Ureter (tissue), 1 donor: ENCODE results near the gene KCNMB3. TPM values are rescaled to one million over a fixed set of nuclear protein-coding genes. Genes with fewer than 3 reads are reported as not detected.

Experiments used
- DNase-seq: peaks from one replicate; pipeline ENCODE4 v3.0.0-alpha.2; 2020; ENCODE audit warnings: low spot score
- total RNA-seq: library from RNA; stranded (reverse); gene quantifications from one replicate; pipeline ENCODE4 v1.2.4, GENCODE V29; 2023
- donor health status: DM: yes; HTN: yes; CAD: no.

Gene KCNMB3
- total RNA-seq, 1 donor from 2014 or later = 5.9 TPM

- no peak for DNase-seq
These were observed 54.8 kb downstream of the KCNMB3 start for GRCh38 chr3:179196098-179196497.

DNA sequence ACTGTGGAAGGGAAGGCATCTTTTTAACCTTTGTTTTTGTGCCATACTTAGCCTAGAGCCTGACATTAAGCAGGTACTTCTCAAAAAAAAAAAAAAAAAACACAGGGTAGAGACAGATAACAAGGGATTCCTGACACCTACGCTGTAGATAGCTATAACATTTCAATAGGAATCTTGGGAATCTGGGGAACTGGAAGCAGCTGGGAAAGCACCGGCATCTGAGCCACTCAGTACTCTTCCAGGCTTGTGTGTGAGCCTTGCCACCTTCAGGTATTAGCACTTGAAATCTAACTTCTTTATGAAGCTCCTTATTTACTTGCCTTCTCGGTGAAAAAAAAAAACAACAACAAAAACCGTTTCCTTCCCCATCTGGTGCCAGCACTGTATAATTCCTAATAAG lies 56.0 kb downstream of the KCNMB3 start:
- no peak for DNase-seq

Other genes with a start within 250 kb of the KCNMB3 start
- gene ZMAT3, start 179.3 kb downstream of the KCNMB3 start, total RNA-seq = 16.7 TPM
- 22.5 TPM for gene PIK3CA, start 102.8 kb downstream of the KCNMB3 start, total RNA-seq
- gene ZNF639, start 71.9 kb upstream of the KCNMB3 start, total RNA-seq = 32.7 TPM
- gene MFN1, start 96.6 kb upstream of the KCNMB3 start, total RNA-seq = 56.0 TPM
- 19.5 TPM for gene GNB4, start 200.4 kb upstream of the KCNMB3 start, total RNA-seq